CMK (cell line): ENCODE results near the gene ADORA1.

Source experiments
- DNase-seq: peaks from one replicate; pipeline ENCODE4 v3.0.0-alpha.2; 2010; ENCODE audit warnings: low read depth

Gene ADORA1

GRCh38 chr1:203142684-203143408 is 15.3 kb downstream of the ADORA1 start:
- no peak for DNase-seq

GRCh38 chr1:203143641-203144040 is 16.1 kb downstream of the ADORA1 start:
- no peak for DNase-seq

- no peak for DNase-seq
Measured at GRCh38 chr1:203144661-203145060, 17.1 kb downstream of the ADORA1 start.

GRCh38 chr1:203145321-203146041 is 18.0 kb downstream of the ADORA1 start:
- no peak for DNase-seq

GRCh38 chr1:203146042-203146369 is 18.5 kb downstream of the ADORA1 start:
- DNase-seq: no peak

GRCh38 chr1:203146537-203146936 is 19.0 kb downstream of the ADORA1 start:
- no peak for DNase-seq

GRCh38 chr1:203147376-203147775 is 19.9 kb downstream of the ADORA1 start:
- no peak for DNase-seq

GRCh38 chr1:203148127-203148526 is 20.6 kb downstream of the ADORA1 start:
- no peak for DNase-seq

GRCh38 chr1:203148579-203148978 is 21.1 kb downstream of the ADORA1 start:
- DNase-seq: no peak

- DNase-seq: no peak
Measured at GRCh38 chr1:203149188-203149840, 21.8 kb downstream of the ADORA1 start.

GRCh38 chr1:203150511-203151297 is 23.2 kb downstream of the ADORA1 start:
- no peak for DNase-seq

- no peak for DNase-seq
Measured at GRCh38 chr1:203151362-203152157, 24.0 kb downstream of the ADORA1 start.

GRCh38 chr1:203152158-203153034 is 24.9 kb downstream of the ADORA1 start:
- no peak for DNase-seq

GRCh38 chr1:203153051-203153988 is 25.8 kb downstream of the ADORA1 start:
- DNase-seq: no peak

GRCh38 chr1:203153989-203154821 is 26.7 kb downstream of the ADORA1 start:
- no peak for DNase-seq

GRCh38 chr1:203156280-203156679 is 28.8 kb downstream of the ADORA1 start:
- no peak for DNase-seq

GRCh38 chr1:203158423-203158822 is 30.9 kb downstream of the ADORA1 start:
- no peak for DNase-seq

GRCh38 chr1:203158960-203159665 is 31.6 kb downstream of the ADORA1 start:
- no peak for DNase-seq
